Measurements from ENCODE around the gene KRT82. TPM values are rescaled to one million over a fixed set of nuclear protein-coding genes. Genes with fewer than 3 reads are reported as not detected.
A peak's percentile ranks its signal among the peaks of the same experiment; 100 is the strongest.

Gene KRT82
- total and polyA plus RNA-seq, 7 donors, result not detected

DNA sequence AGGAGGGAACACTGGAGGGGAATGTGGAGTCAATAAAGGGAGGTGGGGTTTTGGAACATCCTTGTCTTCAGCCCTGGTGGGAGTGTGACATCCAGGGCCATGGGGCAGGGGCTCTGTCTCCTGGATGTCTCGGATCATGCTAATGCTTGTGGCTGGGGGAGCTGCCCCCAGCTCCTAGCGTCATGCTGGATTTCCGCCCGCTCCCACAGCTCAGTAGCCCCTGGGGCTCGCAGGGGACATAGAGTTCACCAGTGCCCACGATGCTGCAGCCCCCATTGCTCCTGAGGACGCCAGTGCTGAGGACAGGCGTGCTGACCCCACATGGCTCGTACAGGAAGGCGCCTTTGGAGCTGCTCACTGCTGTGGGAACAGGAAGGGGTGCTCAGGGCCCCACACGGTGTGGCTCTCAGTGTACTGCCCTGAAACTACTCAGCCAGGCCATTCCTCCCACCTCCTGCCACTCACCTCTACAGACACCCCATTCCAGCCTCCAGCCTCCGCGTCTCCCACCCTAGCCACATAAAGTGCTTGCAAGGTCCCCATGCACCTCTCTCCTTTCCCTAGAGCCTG, 11.2 kb downstream of the KRT82 start:
- H3K9me3 ChIP-seq, result no peaks in the 10 kb centered on the region
- DNase-seq, result peak in 1 of 2 donors; percentile 19
- TF ChIP-seq CTCF (IDR thresholded peaks at IDR 0.05), result no peak
- intact Hi-C loops (cut with DNase I), result no loop called here
- WGBS, 3 donors, result 84 to 87% (median 84%) methylated on average over 13 of the region's 13 CpGs
- no peak overlapping the region for H3K27ac ChIP-seq
- H3K4me3 ChIP-seq, result no peak overlapping the region
- peaks cover 0 to 4% (median 2%) of the 10 kb centered on the region in 3 donors for H3K27me3 ChIP-seq (ENCODE audit: insufficient read depth in 3 of 3, low read length in 2 of 3)
- H3K36me3 ChIP-seq (ENCODE audit: insufficient read depth in 1 of 2, low read depth in 1 of 2), result no peaks in the 10 kb centered on the region
- ATAC-seq, result no peak
- H3K4me1 ChIP-seq, result no peaks in the 10 kb centered on the region

DNA sequence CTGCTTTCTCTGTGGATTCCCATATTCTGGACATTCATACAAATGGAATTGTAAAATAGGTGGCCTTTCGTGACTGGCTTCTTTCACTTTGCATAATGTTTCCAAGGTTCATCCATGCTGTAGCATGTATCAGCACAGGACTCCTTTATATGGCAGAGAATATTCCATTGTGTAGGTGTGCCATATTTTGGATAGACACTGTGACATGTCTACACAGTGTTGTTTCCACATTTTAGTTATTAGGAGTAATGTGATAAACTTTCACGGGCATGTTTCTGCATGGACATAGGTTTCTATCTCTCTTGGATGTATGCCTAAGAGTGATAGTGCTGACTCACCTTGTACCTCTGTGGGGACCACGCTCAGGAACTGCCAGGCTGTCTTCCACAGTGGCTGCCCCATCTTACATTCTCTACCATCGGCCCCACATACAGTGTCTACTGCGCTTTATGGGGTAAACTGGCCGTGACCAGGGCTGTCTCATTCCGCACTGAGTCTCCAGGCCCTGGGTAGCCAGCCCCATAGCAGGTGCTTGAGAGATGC, 13.6 kb downstream of the KRT82 start:
- DNase-seq (no peak), ATAC-seq (no peak)
- peaks cover 0 to 9% (median 0%) of the 10 kb centered on the region in 3 donors for H3K27me3 ChIP-seq (ENCODE audit: insufficient read depth in 3 of 3, low read length in 2 of 3)
- H3K27ac ChIP-seq, result no peak overlapping the region
- H3K9me3 ChIP-seq, result no peaks in the 10 kb centered on the region
- no peak for TF ChIP-seq CTCF (IDR thresholded peaks at IDR 0.05)
- H3K36me3 ChIP-seq (ENCODE audit: insufficient read depth in 1 of 2, low read depth in 1 of 2), result no peaks in the 10 kb centered on the region
- no peaks in the 10 kb centered on the region for H3K4me1 ChIP-seq
- intact Hi-C loops (cut with DNase I), result no loop called here
- 92 to 93% (median 93%) methylated on average over 7 of the region's 7 CpGs for WGBS, 3 donors
- H3K4me3 ChIP-seq, result no peak overlapping the region

DNA sequence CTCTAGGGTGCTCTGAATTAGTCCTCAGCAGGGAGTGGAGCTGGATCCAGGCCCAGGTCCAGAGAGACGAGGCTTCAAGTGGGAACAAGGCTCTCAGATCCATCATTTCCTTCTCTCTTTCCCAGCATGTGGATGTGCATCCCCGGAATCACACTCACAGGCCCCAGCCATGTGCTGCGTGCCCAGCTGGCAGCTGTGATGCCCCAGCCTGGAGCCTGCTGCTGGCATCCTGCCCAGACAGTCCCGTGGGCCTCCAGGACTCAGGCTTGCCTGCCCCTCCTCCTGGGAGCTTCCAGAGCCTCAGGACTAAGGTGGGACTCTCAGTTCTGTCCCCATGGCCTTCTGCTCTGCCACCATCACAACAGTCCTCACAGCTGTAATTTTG, 14.5 kb downstream of the KRT82 start:
- peaks cover 0 to 5% (median 0%) of the 10 kb centered on the region in 3 donors for H3K27me3 ChIP-seq (ENCODE audit: insufficient read depth in 3 of 3, low read length in 2 of 3)
- no peak for TF ChIP-seq CTCF (IDR thresholded peaks at IDR 0.05)
- DNase-seq, result peak in 1 of 2 donors; percentile 30
- peak in 3 of 4 donors; percentile 42 to 60 (median 54) for ATAC-seq
- H3K4me3 ChIP-seq, result no peak overlapping the region
- no peaks in the 10 kb centered on the region for H3K9me3 ChIP-seq
- H3K36me3 ChIP-seq (ENCODE audit: insufficient read depth in 1 of 2, low read depth in 1 of 2), result no peaks in the 10 kb centered on the region
- no peaks in the 10 kb centered on the region for H3K4me1 ChIP-seq
- intact Hi-C loops (cut with DNase I), result no loop called here
- H3K27ac ChIP-seq, result no peak overlapping the region
- WGBS, 3 donors, result 11 to 15% (median 14%) methylated on average over 4 of the region's 4 CpGs

DNA sequence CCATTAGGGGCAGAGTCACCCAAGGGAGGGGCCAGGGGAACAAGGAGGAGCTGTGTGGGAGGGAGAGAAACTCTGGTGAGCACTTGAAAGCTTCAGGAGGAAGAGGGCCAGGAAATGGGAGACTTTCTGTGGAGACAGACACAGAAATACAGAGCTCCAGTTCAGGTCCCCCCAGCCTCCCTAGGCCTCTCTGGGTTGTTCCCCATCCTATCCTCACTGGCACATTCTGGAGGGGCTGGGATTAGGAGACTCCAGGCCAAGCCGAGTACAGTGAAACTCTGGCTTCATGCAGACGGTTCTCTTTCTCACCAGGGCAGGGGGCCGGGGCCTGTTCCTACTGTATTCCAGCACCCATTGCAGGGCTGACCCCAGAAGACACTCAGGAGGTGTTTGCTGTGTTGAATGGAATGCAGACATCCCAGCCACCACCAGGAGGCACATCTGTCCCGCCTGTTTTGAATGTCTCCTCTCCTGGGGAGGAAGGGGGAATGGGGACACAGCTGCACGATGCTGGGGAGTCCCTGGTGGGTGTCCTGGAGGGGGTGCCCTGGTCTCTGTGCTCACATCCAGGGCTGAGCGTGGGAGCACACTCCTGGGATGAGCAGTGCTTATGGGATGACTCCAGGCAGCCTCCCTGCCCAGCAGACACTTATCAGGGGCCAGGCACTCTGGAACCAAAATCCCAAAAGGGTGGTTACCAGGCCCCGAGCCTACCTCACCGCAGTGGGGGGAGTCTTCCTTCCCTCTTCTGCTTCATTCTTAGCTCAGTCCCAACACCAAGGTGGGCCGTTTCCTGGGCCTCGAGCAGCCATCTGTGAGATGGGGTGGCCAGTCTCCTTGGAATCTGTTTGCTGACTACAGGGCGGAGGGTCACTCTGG, 15.2 kb downstream of the KRT82 start:
- no peaks in the 10 kb centered on the region for H3K4me1 ChIP-seq
- intact Hi-C loops (cut with DNase I), result no loop called here
- no peak overlapping the region for H3K27ac ChIP-seq
- 57 to 69% (median 63%) methylated on average over 9 to 11 of the region's 11 CpGs for WGBS, 3 donors
- TF ChIP-seq CTCF (IDR thresholded peaks at IDR 0.05), result peak; percentile 9
- no peak for DNase-seq
- H3K27me3 ChIP-seq (ENCODE audit: insufficient read depth in 3 of 3, low read length in 2 of 3), result peaks cover 0 to 5% (median 0%) of the 10 kb centered on the region in 3 donors
- H3K4me3 ChIP-seq, result no peak overlapping the region
- H3K36me3 ChIP-seq (ENCODE audit: insufficient read depth in 1 of 2, low read depth in 1 of 2), result no peaks in the 10 kb centered on the region
- no peak for ATAC-seq
- no peaks in the 10 kb centered on the region for H3K9me3 ChIP-seq
